HepG2 (cell line): Measurements from ENCODE around the gene VASN. TPM values are rescaled to one million over a fixed set of nuclear protein-coding genes. Genes with fewer than 3 reads are reported as not detected.
A peak's percentile ranks its signal among the peaks of the same experiment; 100 is the strongest.

Experiments used
- EED ChIP-seq: sonication (generic); formaldehyde crosslinking; IDR thresholded peaks from 2 replicates; pipeline ENCODE4 v1.5.0; 2020; ENCODE audit warnings: mild to moderate bottlenecking, missing genetic modification reagents
- ERF ChIP-seq: IDR thresholded peaks from 2 replicates; pipeline ENCODE4 v1.6.1; 2018; ENCODE audit warnings: missing biosample characterization, missing genetic modification reagents
- GTF2F1 ChIP-seq: fragments of 150-350 bp; IDR thresholded peaks from 2 replicates; pipeline ENCODE4 v1.6.1; 2014; ENCODE audit warnings: low read length
- HIVEP1 ChIP-seq: sonication (generic); formaldehyde crosslinking; IDR thresholded peaks from 2 replicates; pipeline ENCODE4 v1.4.0; 2020; ENCODE audit warnings: mild to moderate bottlenecking, missing genetic modification reagents
- HOXD1 ChIP-seq: sonication (generic); formaldehyde crosslinking; IDR thresholded peaks from 2 replicates; pipeline ENCODE4 v1.5.0; 2020; ENCODE audit warnings: missing genetic modification reagents
- JUN ChIP-seq: sonication (generic); formaldehyde crosslinking; IDR thresholded peaks from 2 replicates; pipeline ENCODE4 v1.4.0; 2020; ENCODE audit warnings: mild to moderate bottlenecking, missing genetic modification reagents
- KAT2B ChIP-seq: fragments of 150-350 bp; IDR thresholded peaks from 2 replicates; pipeline ENCODE4 v1.6.1; 2014; ENCODE audit warnings: low read depth, low read length, borderline replicate concordance
- KDM2A ChIP-seq: sonication (generic); formaldehyde crosslinking; IDR thresholded peaks from 2 replicates; pipeline ENCODE4 v1.4.0; 2020; ENCODE audit warnings: low read depth, missing genetic modification reagents, borderline replicate concordance
- RELA ChIP-seq: sonication (generic); formaldehyde crosslinking; IDR thresholded peaks from 2 replicates; pipeline ENCODE4 v1.4.0; 2020; ENCODE audit warnings: missing genetic modification reagents
- SP5 ChIP-seq: IDR thresholded peaks from 2 replicates; pipeline ENCODE4 v1.6.1; 2016; ENCODE audit warnings: low read depth, borderline replicate concordance
- TAF1 ChIP-seq: sonication (generic); formaldehyde crosslinking; IDR thresholded peaks from 2 replicates; pipeline ENCODE4 v1.4.0; 2020; ENCODE audit warnings: missing genetic modification reagents
- THAP9 ChIP-seq: sonication (generic); formaldehyde crosslinking; IDR thresholded peaks from 2 replicates; pipeline ENCODE4; 2020; ENCODE audit warnings: missing genetic modification reagents, mild to moderate bottlenecking, borderline replicate concordance
- ZNF503 ChIP-seq: sonication (generic); formaldehyde crosslinking; IDR thresholded peaks from 2 replicates; pipeline ENCODE4 v1.4.0; 2020; ENCODE audit warnings: missing genetic modification reagents
- ZNF556 ChIP-seq: sonication (generic); formaldehyde crosslinking; IDR thresholded peaks from 2 replicates; pipeline ENCODE4 v1.4.0; 2020; ENCODE audit warnings: mild to moderate bottlenecking, missing genetic modification reagents, borderline replicate concordance
- ZSCAN22 ChIP-seq: sonication (generic); formaldehyde crosslinking; IDR thresholded peaks from 2 replicates; pipeline ENCODE4 v1.4.0; 2020; ENCODE audit warnings: mild to moderate bottlenecking, missing genetic modification reagents
- polyA plus RNA-seq, 8 experiments: library from polyadenylated mRNA; depleted of rRNA in 3 of 8; stranded (reverse) in 7 of 8; unstranded in 1 of 8; fragments of >200 nt; fragmentation: Illumina TruSeq in 4 of 8; extraction: Trizol in 4 of 8; gene quantifications; 2 replicates each; pipeline versions ENCODE4 v1.2.1 to v1.2.3, GENCODE V29; 2011 to 2016; ENCODE audit warnings: low read depth in 4 of 8, missing spikeins in 1 of 8, mixed read lengths in 1 of 8; ENCODE audit not compliant: insufficient read depth in 1 of 8
- total RNA-seq, 5 experiments: library from RNA; depleted of rRNA; stranded (reverse); fragments of >200 nt; fragmentation: Illumina TruSeq; extraction: Trizol; gene quantifications; 2 replicates each; pipeline ENCODE4 v1.2.3, GENCODE V29; 2016; ENCODE audit warnings: low read depth in 1 of 5
- TF ChIP-seq, protein P1 (sequence below): sonication (generic); formaldehyde crosslinking; IDR thresholded peaks from 2 replicates; pipeline ENCODE4 v1.5.1; 2020; ENCODE audit warnings: mild to moderate bottlenecking, missing genetic modification reagents, moderate library complexity
- TF ChIP-seq, protein P2 (sequence below): sonication (generic); formaldehyde crosslinking; IDR thresholded peaks from 2 replicates; pipeline ENCODE4 v1.8.1; 2022; ENCODE audit warnings: mild to moderate bottlenecking, missing genetic modification reagents
- TF ChIP-seq, protein P3 (sequence below): sonication (generic); formaldehyde crosslinking; IDR thresholded peaks from 2 replicates; pipeline ENCODE4 v1.9.0; 2021; ENCODE audit warnings: missing genetic modification reagents, borderline replicate concordance

The VASN gene
- total and polyA plus RNA-seq, 2 of the 13 experiments (the other 11 are each of a cell fraction or from before 2014, with no cell fraction given) = 8.4 to 18.2 TPM

DNA sequence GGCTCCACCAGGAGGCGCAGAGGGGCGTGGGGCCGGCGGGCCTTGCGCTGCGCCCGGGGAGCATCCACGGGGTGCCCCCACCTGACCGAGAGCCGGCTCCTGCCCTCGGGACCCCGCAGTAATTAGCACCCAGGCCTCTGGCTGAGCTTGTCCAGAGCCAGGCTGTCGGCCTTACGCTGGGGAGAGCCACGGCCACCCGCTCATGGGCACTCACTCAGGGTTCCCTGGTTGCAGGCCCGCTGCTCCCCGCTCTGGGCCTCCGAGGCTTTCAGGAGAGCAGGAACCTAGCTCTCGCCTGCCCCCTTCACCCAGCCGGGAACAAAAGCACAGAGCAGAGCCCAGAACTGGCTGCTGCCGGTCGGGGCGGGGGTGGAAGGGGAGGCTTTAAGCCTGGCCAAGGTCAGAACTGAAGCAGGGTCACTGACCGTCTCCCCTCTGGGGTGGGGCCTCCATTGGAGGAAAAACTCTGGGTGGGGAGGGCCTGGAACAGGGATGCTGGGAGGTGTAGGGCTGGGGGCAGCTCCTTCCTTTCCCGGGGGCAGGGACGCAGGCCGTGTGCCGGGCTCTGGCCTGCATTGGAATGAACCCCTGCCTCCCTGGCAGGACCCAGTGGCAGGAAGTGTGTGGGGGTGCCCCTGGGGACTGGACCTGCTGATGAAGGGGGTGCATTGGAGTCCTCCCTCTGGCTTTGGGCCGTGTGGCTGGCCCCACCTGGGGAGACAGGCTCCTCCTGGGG lies 43.4 kb upstream of the VASN start (continued):
- TF ChIP-seq, protein P1, sequence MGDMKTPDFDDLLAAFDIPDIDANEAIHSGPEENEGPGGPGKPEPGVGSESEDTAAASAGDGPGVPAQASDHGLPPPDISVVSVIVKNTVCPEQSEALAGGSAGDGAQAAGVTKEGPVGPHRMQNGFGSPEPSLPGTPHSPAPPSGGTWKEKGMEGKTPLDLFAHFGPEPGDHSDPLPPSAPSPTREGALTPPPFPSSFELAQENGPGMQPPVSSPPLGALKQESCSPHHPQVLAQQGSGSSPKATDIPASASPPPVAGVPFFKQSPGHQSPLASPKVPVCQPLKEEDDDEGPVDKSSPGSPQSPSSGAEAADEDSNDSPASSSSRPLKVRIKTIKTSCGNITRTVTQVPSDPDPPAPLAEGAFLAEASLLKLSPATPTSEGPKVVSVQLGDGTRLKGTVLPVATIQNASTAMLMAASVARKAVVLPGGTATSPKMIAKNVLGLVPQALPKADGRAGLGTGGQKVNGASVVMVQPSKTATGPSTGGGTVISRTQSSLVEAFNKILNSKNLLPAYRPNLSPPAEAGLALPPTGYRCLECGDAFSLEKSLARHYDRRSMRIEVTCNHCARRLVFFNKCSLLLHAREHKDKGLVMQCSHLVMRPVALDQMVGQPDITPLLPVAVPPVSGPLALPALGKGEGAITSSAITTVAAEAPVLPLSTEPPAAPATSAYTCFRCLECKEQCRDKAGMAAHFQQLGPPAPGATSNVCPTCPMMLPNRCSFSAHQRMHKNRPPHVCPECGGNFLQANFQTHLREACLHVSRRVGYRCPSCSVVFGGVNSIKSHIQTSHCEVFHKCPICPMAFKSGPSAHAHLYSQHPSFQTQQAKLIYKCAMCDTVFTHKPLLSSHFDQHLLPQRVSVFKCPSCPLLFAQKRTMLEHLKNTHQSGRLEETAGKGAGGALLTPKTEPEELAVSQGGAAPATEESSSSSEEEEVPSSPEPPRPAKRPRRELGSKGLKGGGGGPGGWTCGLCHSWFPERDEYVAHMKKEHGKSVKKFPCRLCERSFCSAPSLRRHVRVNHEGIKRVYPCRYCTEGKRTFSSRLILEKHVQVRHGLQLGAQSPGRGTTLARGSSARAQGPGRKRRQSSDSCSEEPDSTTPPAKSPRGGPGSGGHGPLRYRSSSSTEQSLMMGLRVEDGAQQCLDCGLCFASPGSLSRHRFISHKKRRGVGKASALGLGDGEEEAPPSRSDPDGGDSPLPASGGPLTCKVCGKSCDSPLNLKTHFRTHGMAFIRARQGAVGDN (CRISPR knock-in tag) = peak; percentile 87
- TF ChIP-seq, protein P2, sequence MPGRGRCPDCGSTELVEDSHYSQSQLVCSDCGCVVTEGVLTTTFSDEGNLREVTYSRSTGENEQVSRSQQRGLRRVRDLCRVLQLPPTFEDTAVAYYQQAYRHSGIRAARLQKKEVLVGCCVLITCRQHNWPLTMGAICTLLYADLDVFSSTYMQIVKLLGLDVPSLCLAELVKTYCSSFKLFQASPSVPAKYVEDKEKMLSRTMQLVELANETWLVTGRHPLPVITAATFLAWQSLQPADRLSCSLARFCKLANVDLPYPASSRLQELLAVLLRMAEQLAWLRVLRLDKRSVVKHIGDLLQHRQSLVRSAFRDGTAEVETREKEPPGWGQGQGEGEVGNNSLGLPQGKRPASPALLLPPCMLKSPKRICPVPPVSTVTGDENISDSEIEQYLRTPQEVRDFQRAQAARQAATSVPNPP (CRISPR knock-in tag) = peak; percentile 57; the same call in 1 of the 2 replicates
- TF ChIP-seq EED = no peak
- TF ChIP-seq ZSCAN22 (CRISPR knock-in tag) = no peak
- peak; percentile 79 for TF ChIP-seq HIVEP1 (CRISPR knock-in tag)
- TF ChIP-seq, protein P3, sequence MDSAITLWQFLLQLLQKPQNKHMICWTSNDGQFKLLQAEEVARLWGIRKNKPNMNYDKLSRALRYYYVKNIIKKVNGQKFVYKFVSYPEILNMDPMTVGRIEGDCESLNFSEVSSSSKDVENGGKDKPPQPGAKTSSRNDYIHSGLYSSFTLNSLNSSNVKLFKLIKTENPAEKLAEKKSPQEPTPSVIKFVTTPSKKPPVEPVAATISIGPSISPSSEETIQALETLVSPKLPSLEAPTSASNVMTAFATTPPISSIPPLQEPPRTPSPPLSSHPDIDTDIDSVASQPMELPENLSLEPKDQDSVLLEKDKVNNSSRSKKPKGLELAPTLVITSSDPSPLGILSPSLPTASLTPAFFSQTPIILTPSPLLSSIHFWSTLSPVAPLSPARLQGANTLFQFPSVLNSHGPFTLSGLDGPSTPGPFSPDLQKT (CRISPR knock-in tag) = no peak
- TF ChIP-seq ZNF503 (CRISPR knock-in tag) = no peak; the same call in 1 of the 2 replicates
- TF ChIP-seq THAP9 (CRISPR knock-in tag) = peak; percentile 48; the same call in 1 of the 2 replicates
- TF ChIP-seq KAT2B = no peak
- peak; percentile 83; the same call in 1 of the 2 replicates for TF ChIP-seq KDM2A
- no peak for TF ChIP-seq RELA
- no peak for TF ChIP-seq JUN
- peak; percentile 45; the same call in 1 of the 2 replicates for TF ChIP-seq ZNF556 (CRISPR knock-in tag)
- TF ChIP-seq ERF = 0 out of 2 replicates have a peak, but pooled peaks have one; percentile 62
- TF ChIP-seq TAF1 (CRISPR knock-in tag) = peak; percentile 67
- peak; percentile 55; the same call in 1 of the 2 replicates for TF ChIP-seq SP5 (CRISPR knock-in tag)
- no peak for TF ChIP-seq GTF2F1
- peak; percentile 66 for TF ChIP-seq HOXD1 (CRISPR knock-in tag)
